HL-60 (cell line): Measurements from ENCODE around the gene EFNA5.

Source experiments
- GABPA ChIP-seq: IDR thresholded peaks from 2 replicates; pipeline ENCODE4 v1.6.1; 2012; ENCODE audit warnings: low read depth
- POLR2AphosphoS5 ChIP-seq: IDR thresholded peaks from 2 replicates; pipeline ENCODE4 v1.6.1; 2012; ENCODE audit warnings: low read depth
- REST ChIP-seq: IDR thresholded peaks from 2 replicates; pipeline ENCODE4 v1.6.1; 2012; ENCODE audit warnings: low read depth; ENCODE audit not compliant: insufficient replicate concordance
- SPI1 ChIP-seq: IDR thresholded peaks from 2 replicates; pipeline ENCODE4 v1.6.1; 2012; ENCODE audit warnings: low read depth, mild to moderate bottlenecking, borderline replicate concordance
- TF ChIP-seq, protein P1 (sequence below): IDR thresholded peaks from one replicate; pipeline ENCODE4 v1.5.1; 2011; ENCODE audit warnings: low read length, control low read depth, inconsistent platforms; ENCODE audit not compliant: insufficient read depth

GRCh38 chr5:107671742-107672210, 1.0 kb upstream of the EFNA5 start:
- TF ChIP-seq, protein P1, sequence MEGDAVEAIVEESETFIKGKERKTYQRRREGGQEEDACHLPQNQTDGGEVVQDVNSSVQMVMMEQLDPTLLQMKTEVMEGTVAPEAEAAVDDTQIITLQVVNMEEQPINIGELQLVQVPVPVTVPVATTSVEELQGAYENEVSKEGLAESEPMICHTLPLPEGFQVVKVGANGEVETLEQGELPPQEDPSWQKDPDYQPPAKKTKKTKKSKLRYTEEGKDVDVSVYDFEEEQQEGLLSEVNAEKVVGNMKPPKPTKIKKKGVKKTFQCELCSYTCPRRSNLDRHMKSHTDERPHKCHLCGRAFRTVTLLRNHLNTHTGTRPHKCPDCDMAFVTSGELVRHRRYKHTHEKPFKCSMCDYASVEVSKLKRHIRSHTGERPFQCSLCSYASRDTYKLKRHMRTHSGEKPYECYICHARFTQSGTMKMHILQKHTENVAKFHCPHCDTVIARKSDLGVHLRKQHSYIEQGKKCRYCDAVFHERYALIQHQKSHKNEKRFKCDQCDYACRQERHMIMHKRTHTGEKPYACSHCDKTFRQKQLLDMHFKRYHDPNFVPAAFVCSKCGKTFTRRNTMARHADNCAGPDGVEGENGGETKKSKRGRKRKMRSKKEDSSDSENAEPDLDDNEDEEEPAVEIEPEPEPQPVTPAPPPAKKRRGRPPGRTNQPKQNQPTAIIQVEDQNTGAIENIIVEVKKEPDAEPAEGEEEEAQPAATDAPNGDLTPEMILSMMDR, result no peak
- no peak for TF ChIP-seq REST
- no peak for TF ChIP-seq GABPA
- no peak for TF ChIP-seq POLR2AphosphoS5
- no peak for TF ChIP-seq SPI1
